Measurements from ENCODE around the gene GPX7.

DNA sequence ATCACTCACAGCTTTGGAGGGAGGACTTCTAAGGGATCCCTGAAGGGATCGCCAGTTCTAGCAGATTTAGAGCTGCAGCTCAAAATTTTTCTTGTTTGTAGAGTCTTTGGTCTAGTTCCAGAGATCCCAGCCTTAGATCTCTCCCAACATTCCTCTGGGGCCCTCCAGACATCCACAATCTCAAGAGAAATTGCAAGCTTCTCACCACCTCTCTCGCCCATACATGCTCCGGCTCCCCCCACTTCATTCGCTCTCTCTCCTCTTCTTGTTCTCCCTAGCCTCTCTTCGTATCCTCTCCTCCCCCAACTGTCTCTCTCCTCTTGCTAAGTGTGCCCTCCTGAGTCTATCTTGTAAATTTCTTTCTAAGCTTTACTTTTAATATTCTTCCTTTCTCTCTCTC is 34.2 kb upstream of the GPX7 start:
- no peak for TF ChIP-seq FOXA1 (IDR thresholded peaks at IDR 0.05)
- no peak for TF ChIP-seq ARNT (IDR thresholded peaks at IDR 0.05)
- TF ChIP-seq L3MBTL2 (conservative IDR thresholded peaks at IDR 0.05), result no peak
- no peak for TF ChIP-seq SUZ12 (IDR thresholded peaks at IDR 0.05)
- no peak for TF ChIP-seq ZNF384 (IDR thresholded peaks at IDR 0.05)
- TF ChIP-seq NFRKB (IDR thresholded peaks at IDR 0.05), result no peak
- TF ChIP-seq TARDBP (IDR thresholded peaks at IDR 0.05), result no peak
- no peak for TF ChIP-seq FOXK2 (IDR thresholded peaks at IDR 0.05)
- TF ChIP-seq BHLHE40 (IDR thresholded peaks at IDR 0.05; ENCODE audit: borderline replicate concordance), result no peak
- TF ChIP-seq SP1 (IDR thresholded peaks at IDR 0.05), result no peak
- no peak for TF ChIP-seq HDGF (IDR thresholded peaks at IDR 0.05; ENCODE audit: borderline replicate concordance)
- no peak for TF ChIP-seq FOXM1 (IDR thresholded peaks at IDR 0.05; ENCODE audit: borderline replicate concordance)
